HCT116 (cell line): ENCODE results near the gene ATP13A4. TPM values are rescaled to one million over a fixed set of nuclear protein-coding genes. Genes with fewer than 3 reads are reported as not detected.

Source experiments
- ATAC-seq: fragments of 200-7000 bp; cut with Tn5 transposase; 2 replicates; pipeline ENCODE4 v1.9.1; 2020; ENCODE audit warnings: mild to moderate bottlenecking, moderate library complexity
- BruUV-seq: library from RNA; stranded (reverse); fragments of 400-500 nt; replicated peaks from 2 replicates; lab custom pipeline; 2021; lab: Mats Ljungman, UMichigan
- CTCF ChIA-PET: fragments of 300-600 bp; sonication (Branson Sonifier 250); formaldehyde crosslinking; loops from one replicate; lab custom pipeline; 2021; ENCODE audit warnings: antibody characterized with exemption; lab: Charles Lee
- POLR2A ChIA-PET: fragments of 300-600, 350-600 bp; sonication (Branson Sonifier 250); formaldehyde crosslinking; loops from one replicate; lab custom pipeline; 2021; ENCODE audit warnings: antibody characterized with exemption; lab: Charles Lee
- RAD21 ChIA-PET, 2 experiments: fragments of 300-600 bp; sonication (Branson Sonifier 250); formaldehyde crosslinking; loops; one replicate each; lab custom pipeline; 2023; ENCODE audit warnings: low total read pairs in 2 of 2; ENCODE audit not compliant: uncharacterized antibody in 2 of 2, unreplicated experiment in 2 of 2, low non-redundant PET in 1 of 2; lab: Charles Lee
- DNase-seq: peaks from one replicate; pipeline ENCODE4 v3.0.0-alpha.2; 2010; ENCODE audit warnings: low read depth, low spot score
- H2AFZ ChIP-seq: fragments of 200-600 bp; shearing (Covaris generic), sonication (generic); 2 replicates; pipeline ENCODE4 v1.6.1; 2017; ENCODE audit warnings: low read depth, mixed run types, mixed read lengths, antibody characterized with exemption, low read length; ENCODE audit not compliant: poor library complexity, severe bottlenecking
- H3K27ac ChIP-seq: 2 replicates; pipeline ENCODE4 v1.5.1; 2012; ENCODE audit warnings: low read depth, low read length
- H3K27me3 ChIP-seq: fragments of 200-600 bp; sonication (generic); 2 replicates; pipeline ENCODE4 v1.6.1; 2016; ENCODE audit warnings: mixed run types, low read length, mixed read lengths; ENCODE audit not compliant: insufficient read depth
- H3K36me3 ChIP-seq, 2 experiments: fragments of 200-500 bp in 1 of 2; fragments of 200-600 bp in 1 of 2; sonication (Bioruptor generic) in 1 of 2; sonication (generic) in 1 of 2; 2 replicates each; pipeline versions ENCODE4 v1.5.1 to v1.6.1; 2014 to 2016; ENCODE audit warnings: low read length in 2 of 2, inconsistent platforms in 1 of 2, mixed read lengths in 1 of 2, mixed run types in 1 of 2; ENCODE audit not compliant: insufficient read depth in 2 of 2, control insufficient read depth in 1 of 2
- H3K4me1 ChIP-seq, 2 experiments: fragments of 200-600 bp in 1 of 2; sonication (generic) in 1 of 2; 2 replicates each; pipeline versions ENCODE4 v1.5.1 to v1.6.1; 2012 to 2017; ENCODE audit warnings: low read length in 2 of 2, inconsistent platforms in 1 of 2, mild to moderate bottlenecking in 1 of 2, mixed read lengths in 1 of 2, mixed run types in 1 of 2, moderate library complexity in 1 of 2; ENCODE audit not compliant: insufficient read depth in 2 of 2, control insufficient read depth in 1 of 2
- H3K4me2 ChIP-seq: fragments of 200-600 bp; sonication (generic); 2 replicates; pipeline ENCODE4 v1.6.1; 2017; ENCODE audit warnings: mixed run types, low read length, mixed read lengths
- H3K4me3 ChIP-seq, 2 experiments: fragments of 200-600 bp in 1 of 2; sonication (generic) in 1 of 2; replicated peaks in 1 of 2; 2 replicates each; pipeline ENCODE4 v1.5.1; 2011 to 2016; ENCODE audit warnings: low read length in 2 of 2, control low read depth in 1 of 2, low read depth in 1 of 2, mild to moderate bottlenecking in 1 of 2, mixed read lengths in 1 of 2, mixed run types in 1 of 2
- H3K79me2 ChIP-seq: fragments of 200-600 bp; sonication (generic); 2 replicates; pipeline ENCODE4 v1.6.1; 2017; ENCODE audit warnings: mild to moderate bottlenecking, mixed run types, low read length, moderate library complexity, mixed read lengths; ENCODE audit not compliant: insufficient read depth
- H3K9ac ChIP-seq: fragments of 200-600 bp; sonication (generic); 2 replicates; pipeline ENCODE4 v1.6.1; 2016; ENCODE audit warnings: low read length, mixed read lengths
- H3K9me2 ChIP-seq: fragments of 200-600 bp; sonication (generic), shearing (Covaris generic); 2 replicates; pipeline ENCODE4 v1.6.1; 2017; ENCODE audit warnings: mixed run types, mild to moderate bottlenecking, moderate library complexity; ENCODE audit not compliant: insufficient read depth
- H3K9me3 ChIP-seq, 2 experiments: fragments of 200-500 bp in 1 of 2; fragments of 200-600 bp in 1 of 2; sonication (Bioruptor generic) in 1 of 2; sonication (generic) in 1 of 2; 2 replicates each; pipeline ENCODE4 v1.6.1; 2014 to 2017; ENCODE audit warnings: low read length in 2 of 2, mixed read lengths in 2 of 2, inconsistent platforms in 1 of 2, low read depth in 1 of 2, mild to moderate bottlenecking in 1 of 2, mixed run types in 1 of 2, moderate library complexity in 1 of 2; ENCODE audit not compliant: control insufficient read depth in 1 of 2, insufficient read depth in 1 of 2
- H4K20me1 ChIP-seq: fragments of 200-600 bp; sonication (generic), shearing (Covaris generic); 2 replicates; pipeline ENCODE4 v1.6.1; 2017; ENCODE audit warnings: mixed run types, mild to moderate bottlenecking, moderate library complexity; ENCODE audit not compliant: insufficient read depth
- ATF3 ChIP-seq: IDR thresholded peaks from 2 replicates; pipeline ENCODE4 v1.6.1; 2012
- CBX3 ChIP-seq: IDR thresholded peaks from 2 replicates; pipeline ENCODE4 v1.6.1; 2012; ENCODE audit warnings: low read depth
- CEBPB ChIP-seq: IDR thresholded peaks from 2 replicates; pipeline ENCODE4 v1.6.1; 2012; ENCODE audit warnings: low read depth
- CTCF ChIP-seq, 3 experiments: fragments of 200-600 bp in 1 of 3; sonication (generic) in 1 of 3; IDR thresholded peaks in 2 of 3; conservative IDR thresholded peaks in 1 of 3; 2 replicates each; pipeline ENCODE4 v1.5.1; 2012 to 2017; ENCODE audit warnings: low read depth in 2 of 3, low read length in 2 of 3, antibody characterized with exemption in 1 of 3, borderline replicate concordance in 1 of 3, control low read depth in 1 of 3, mild to moderate bottlenecking in 1 of 3, mixed read lengths in 1 of 3, mixed run types in 1 of 3, moderate library complexity in 1 of 3; ENCODE audit not compliant: insufficient read depth in 1 of 3
- EGR1 ChIP-seq: IDR thresholded peaks from 2 replicates; pipeline ENCODE4 v1.6.1; 2012; ENCODE audit warnings: low read depth
- ELF1 ChIP-seq: IDR thresholded peaks from 2 replicates; pipeline ENCODE4 v1.6.1; 2012; ENCODE audit warnings: low read depth, borderline replicate concordance
- EZH2 ChIP-seq: fragments of 200-600 bp; sonication (generic); IDR thresholded peaks from 2 replicates; pipeline ENCODE4 v1.6.1; 2017; ENCODE audit warnings: antibody characterized with exemption, mixed run types
- EZH2phosphoT487 ChIP-seq: fragments of 200-600 bp; IDR thresholded peaks from 2 replicates; pipeline ENCODE4 v1.6.1; 2018; ENCODE audit warnings: antibody characterized with exemption, borderline replicate concordance
- FOSL1 ChIP-seq: IDR thresholded peaks from 2 replicates; pipeline ENCODE4 v1.6.1; 2012; ENCODE audit warnings: low read depth
- JUND ChIP-seq: IDR thresholded peaks from 2 replicates; pipeline ENCODE4 v1.6.1; 2012
- MAX ChIP-seq: IDR thresholded peaks from 2 replicates; pipeline ENCODE4 v1.6.1; 2012
- POLR2A ChIP-seq: IDR thresholded peaks from 2 replicates; pipeline ENCODE4 v1.7.0; 2011; ENCODE audit warnings: borderline replicate concordance; ENCODE audit not compliant: insufficient read depth, insufficient read length; ENCODE audit errors: extremely low read depth
- RAD21 ChIP-seq: IDR thresholded peaks from 2 replicates; pipeline ENCODE4 v1.6.1; 2012; ENCODE audit warnings: low read depth, mild to moderate bottlenecking
- REST ChIP-seq: IDR thresholded peaks from 2 replicates; pipeline ENCODE4 v1.6.1; 2012; ENCODE audit warnings: low read depth
- SIN3A ChIP-seq: IDR thresholded peaks from 2 replicates; pipeline ENCODE4 v1.6.1; 2012; ENCODE audit warnings: low read depth
- SP1 ChIP-seq: IDR thresholded peaks from 2 replicates; pipeline ENCODE4 v1.6.1; 2012; ENCODE audit warnings: low read depth
- SRF ChIP-seq: IDR thresholded peaks from 2 replicates; pipeline ENCODE4 v1.6.1; 2012; ENCODE audit warnings: low read depth
- TCF7L2 ChIP-seq: IDR thresholded peaks from 2 replicates; pipeline ENCODE4 v1.7.0; 2011; ENCODE audit warnings: borderline replicate concordance, inconsistent platforms; ENCODE audit not compliant: insufficient read depth, insufficient read length; ENCODE audit errors: extremely low read depth
- ZBTB33 ChIP-seq: IDR thresholded peaks from 2 replicates; pipeline ENCODE4 v1.6.1; 2011; ENCODE audit warnings: mild to moderate bottlenecking, low read length, moderate library complexity; ENCODE audit not compliant: insufficient replicate concordance; ENCODE audit errors: extremely low read depth
- ZFX ChIP-seq: fragments of 450-650 bp; IDR thresholded peaks from 2 replicates; pipeline ENCODE4 v1.6.1; 2017
- intact Hi-C: fragments of 100-400 bp; cut with micrococcal nuclease; formaldehyde crosslinking; loops from 2 replicates; pipeline ENCODE4 v1.10.0; 2022
- total RNA-seq: library from RNA; stranded (reverse); gene quantifications from one replicate; pipeline ENCODE4 v1.2.1, GENCODE V29; 2021; ENCODE audit not compliant: unreplicated experiment

Gene ATP13A4
- total RNA-seq, 1 experiment from 2014 or later = 0.15 TPM

- no peaks in the 10 kb centered on the region for H4K20me1 ChIP-seq
- no peaks in the 10 kb centered on the region for H3K9me2 ChIP-seq
- intact Hi-C loops = no loop called here
- no peak overlapping the region for H3K4me2 ChIP-seq
- DNase-seq = no peak
- H3K4me3 ChIP-seq = no peak overlapping the region
- no TSS peak for BruUV-seq
- no peak overlapping the region for H3K27ac ChIP-seq
- RAD21 ChIA-PET = no interaction called here
- no peak for ATAC-seq
- no peak overlapping the region for H2AFZ ChIP-seq
- POLR2A ChIA-PET = no interaction called here
- H3K9me3 ChIP-seq = no peaks in the 10 kb centered on the region
- H3K79me2 ChIP-seq = no peaks in the 10 kb centered on the region
- H3K36me3 ChIP-seq = no peaks in the 10 kb centered on the region
- no peak overlapping the region for H3K9ac ChIP-seq
- H3K4me1 ChIP-seq = no peaks in the 10 kb centered on the region
- CTCF ChIA-PET = no interaction called here
- peaks cover 69% of the 10 kb centered on the region for H3K27me3 ChIP-seq
- no peak for TF ChIP-seq SP1
- no peak for TF ChIP-seq EZH2phosphoT487
- TF ChIP-seq RAD21 = no peak
- TF ChIP-seq CTCF (IDR thresholded peaks at IDR 0.05 in 2 of 3, conservative IDR thresholded peaks at IDR 0.05 in 1 of 3; ENCODE audit: borderline replicate concordance in 1 of 3, insufficient read depth in 1 of 3, low read depth in 2 of 3, low read length in 2 of 3) = no peak
- no peak for TF ChIP-seq ZBTB33
- TF ChIP-seq SIN3A = no peak
- TF ChIP-seq ELF1 = no peak
- TF ChIP-seq TCF7L2 = no peak
- no peak for TF ChIP-seq FOSL1
- no peak for TF ChIP-seq EZH2
- no peak for TF ChIP-seq ATF3
- TF ChIP-seq CBX3 = no peak
- TF ChIP-seq MAX = no peak
- TF ChIP-seq SRF = no peak
- no peak for TF ChIP-seq POLR2A
- no peak for TF ChIP-seq JUND
- TF ChIP-seq REST = no peak
- TF ChIP-seq EGR1 = no peak
- TF ChIP-seq ZFX = no peak
- no peak for TF ChIP-seq CEBPB
These were observed 154.4 kb downstream of the ATP13A4 start for GRCh38 chr3:193400304-193400703.
